Measurements from ENCODE around the gene AMBRA1.
A peak's percentile ranks its signal among the peaks of the same experiment; 100 is the strongest.
"Not testable (repeated sequence)": the region's sequence is repeated elsewhere in the genome, so short reads cannot be mapped to it uniquely, and the experiment has no call there.

Gene AMBRA1

DNA sequence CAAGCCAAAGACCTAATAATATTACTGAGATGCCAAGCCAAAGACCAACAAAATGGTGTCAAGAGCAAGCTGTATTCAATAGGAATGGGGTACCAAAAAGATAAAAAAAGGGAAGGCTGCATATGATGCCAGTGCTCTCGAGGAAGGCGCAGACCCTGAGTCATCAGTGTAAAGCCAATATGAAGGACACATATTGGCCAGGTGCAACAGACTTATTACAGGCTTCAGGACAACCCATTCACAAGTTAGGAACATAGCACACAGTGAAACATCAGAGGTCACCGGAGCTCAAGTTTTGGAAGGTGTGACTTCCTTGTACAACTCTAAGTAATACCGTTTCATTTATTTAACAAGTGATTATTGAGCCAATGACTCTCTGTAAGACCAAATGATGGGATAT is 58.1 kb downstream of the AMBRA1 start:
- DNase-seq (ENCODE audit: low read depth, low spot score), result no peak

- no peak for DNase-seq (ENCODE audit: low read depth, low spot score)
Observed at GRCh38 chr11:46534711-46535110, 59.1 kb downstream of the AMBRA1 start.

DNA sequence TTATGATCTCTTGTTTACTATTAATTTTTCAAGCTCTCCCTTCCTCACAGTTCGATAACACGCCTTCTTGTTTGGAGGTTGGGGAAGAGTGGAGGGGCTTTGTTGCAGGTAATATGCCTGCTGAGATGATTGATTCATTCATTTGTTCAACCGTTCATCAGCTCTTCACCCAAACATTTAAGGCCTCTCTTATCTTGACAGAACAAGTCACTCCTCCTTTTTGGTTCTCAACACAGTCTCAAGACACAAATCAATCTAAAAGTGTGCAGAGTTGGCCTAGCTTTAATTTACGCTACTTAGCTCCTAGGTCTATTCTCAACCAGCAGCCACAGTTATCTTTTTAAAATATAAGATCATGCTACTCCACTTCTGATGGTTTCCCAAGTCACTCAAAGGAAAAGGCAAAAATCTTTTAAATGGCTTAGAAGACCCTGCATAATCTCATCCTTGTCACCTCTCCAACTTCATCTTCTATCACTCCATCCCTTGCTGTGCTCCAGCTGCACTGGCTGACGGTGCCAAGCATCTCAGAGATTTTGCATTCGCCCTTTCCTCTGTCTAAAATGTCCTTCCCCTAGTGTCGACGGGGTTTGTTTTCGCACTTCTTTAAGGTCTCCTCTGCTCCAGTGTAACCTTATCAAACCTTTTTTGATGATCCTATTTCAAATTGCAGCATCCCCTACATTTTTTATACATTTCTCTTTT is 60.3 kb downstream of the AMBRA1 start:
- DNase-seq (ENCODE audit: low read depth, low spot score), result no peak

DNA sequence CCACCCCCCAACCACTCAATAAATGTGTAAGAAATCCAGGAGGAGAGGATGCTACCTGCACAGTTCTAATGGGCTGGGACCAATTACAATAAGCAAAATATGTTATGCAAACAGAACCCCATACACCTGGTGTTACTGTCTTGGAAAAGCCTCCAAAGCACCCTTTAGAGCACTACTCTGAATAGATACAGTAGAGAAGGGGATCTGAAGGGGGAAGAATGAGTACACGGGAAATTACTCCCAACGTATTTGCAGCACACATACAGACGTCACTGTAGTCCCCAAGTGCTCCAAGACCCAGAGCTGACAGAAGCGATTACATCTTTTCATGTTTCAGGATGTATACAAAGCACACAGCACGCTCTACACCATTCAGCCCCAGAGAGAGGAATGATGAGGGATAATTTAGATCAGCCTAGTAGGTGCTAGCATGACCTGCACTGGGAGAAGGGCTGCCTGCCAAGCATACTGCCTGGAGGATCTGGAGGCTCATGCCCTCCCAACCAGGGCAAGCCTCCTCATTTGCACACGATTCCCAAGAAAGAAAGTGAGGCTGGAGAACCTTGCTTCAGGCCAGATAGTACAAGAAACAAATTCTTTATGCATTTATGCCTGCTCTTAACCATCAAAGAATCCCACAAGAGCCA is 63.8 kb downstream of the AMBRA1 start:
- DNase-seq (ENCODE audit: low read depth, low spot score), result no peak

DNA sequence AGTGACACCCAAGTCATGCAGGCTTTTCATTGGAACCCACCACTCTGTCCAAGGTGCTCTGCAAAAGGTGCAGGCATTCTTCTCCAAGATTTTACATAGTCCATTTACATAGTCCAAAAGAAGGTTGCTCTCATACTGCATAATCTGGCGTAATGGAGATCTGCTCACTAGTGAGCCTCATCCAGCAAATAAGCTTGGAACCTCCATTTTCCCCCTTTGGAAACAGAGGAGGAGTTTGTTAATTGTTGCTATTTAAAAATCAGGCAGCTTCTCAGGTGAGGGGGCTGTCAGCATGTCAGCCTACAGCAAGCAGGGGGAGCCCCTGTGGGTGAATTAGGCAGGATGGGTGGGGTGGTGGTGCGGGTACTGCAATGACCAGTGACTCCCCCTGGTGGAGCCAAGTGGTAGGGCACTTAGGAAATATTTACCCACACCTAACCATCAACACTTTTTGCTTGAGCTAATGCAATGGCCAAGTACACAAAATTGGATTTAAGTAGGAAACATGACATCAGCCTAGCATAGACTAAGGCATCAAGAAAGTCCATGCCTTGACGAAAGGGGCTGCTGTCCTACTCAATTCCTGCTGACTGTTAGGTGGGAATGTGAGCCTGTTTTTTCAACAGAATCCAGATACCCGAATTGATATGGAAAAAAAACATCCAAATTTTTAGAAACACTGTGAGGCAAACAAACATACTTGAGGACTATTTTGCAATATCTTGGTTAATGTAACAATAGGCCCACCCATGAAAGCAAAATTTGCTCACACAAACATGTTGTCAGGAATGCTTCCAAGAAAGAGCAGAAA is 64.5 kb downstream of the AMBRA1 start:
- DNase-seq (ENCODE audit: low read depth, low spot score), result peak; percentile 50

- no peak for DNase-seq (ENCODE audit: low read depth, low spot score)
Observed at GRCh38 chr11:46528445-46529094, 65.3 kb downstream of the AMBRA1 start.

DNA sequence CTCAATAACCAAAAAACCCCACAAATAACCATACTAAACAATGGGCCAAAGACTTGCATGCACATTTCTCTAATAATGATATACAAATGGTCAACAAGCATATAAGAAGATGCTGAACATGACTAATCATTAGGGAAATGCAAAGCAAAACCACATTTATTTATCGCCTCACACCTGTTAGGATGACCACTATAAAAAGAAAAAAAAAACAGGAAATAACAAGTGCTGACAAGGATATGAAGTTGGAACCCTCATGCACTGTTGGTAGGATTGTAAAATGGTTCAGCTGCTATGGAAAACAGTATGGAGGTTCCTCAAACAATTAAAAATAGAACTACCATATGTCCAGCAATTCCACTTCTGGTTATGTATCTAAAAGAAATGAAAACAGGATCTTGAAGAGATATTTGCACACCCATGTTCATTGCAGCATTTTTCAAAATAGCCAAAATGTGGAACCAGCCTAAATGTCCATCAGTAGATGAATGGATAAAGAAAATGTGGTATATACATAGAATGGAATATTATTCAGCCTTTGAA is 66.2 kb downstream of the AMBRA1 start:
- no peak for DNase-seq (ENCODE audit: low read depth, low spot score)

GRCh38 chr11:46526216-46527215 is 67.3 kb downstream of the AMBRA1 start:
- DNase-seq (ENCODE audit: low read depth, low spot score), result no peak

- no peak for DNase-seq (ENCODE audit: low read depth, low spot score)
Observed at GRCh38 chr11:46524201-46524770, 69.5 kb downstream of the AMBRA1 start.

DNA sequence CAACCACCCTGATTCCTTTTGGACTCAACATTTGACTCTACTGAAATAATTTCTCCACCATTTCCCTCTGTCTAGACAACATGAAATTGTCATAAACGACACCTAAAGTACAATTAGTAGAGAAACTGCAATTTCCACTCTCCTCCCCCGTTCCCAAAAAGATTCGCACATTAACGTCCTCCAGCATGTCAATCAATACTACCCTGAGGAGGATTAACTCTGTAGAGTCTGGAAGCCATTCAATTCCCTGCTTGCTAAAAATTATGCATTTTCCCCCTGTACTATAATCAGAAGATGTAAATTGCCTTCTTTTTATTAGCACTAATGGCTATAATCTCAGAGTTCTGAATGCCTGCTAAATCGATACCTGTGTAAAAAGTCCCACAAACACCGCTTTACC is 70.5 kb downstream of the AMBRA1 start:
- DNase-seq (ENCODE audit: low read depth, low spot score), result no peak

- DNase-seq (ENCODE audit: low read depth, low spot score), result no peak
Observed at GRCh38 chr11:46522682-46523281, 71.0 kb downstream of the AMBRA1 start.

GRCh38 chr11:46521961-46522681 is 71.7 kb downstream of the AMBRA1 start:
- DNase-seq (ENCODE audit: low read depth, low spot score), result no peak

DNA sequence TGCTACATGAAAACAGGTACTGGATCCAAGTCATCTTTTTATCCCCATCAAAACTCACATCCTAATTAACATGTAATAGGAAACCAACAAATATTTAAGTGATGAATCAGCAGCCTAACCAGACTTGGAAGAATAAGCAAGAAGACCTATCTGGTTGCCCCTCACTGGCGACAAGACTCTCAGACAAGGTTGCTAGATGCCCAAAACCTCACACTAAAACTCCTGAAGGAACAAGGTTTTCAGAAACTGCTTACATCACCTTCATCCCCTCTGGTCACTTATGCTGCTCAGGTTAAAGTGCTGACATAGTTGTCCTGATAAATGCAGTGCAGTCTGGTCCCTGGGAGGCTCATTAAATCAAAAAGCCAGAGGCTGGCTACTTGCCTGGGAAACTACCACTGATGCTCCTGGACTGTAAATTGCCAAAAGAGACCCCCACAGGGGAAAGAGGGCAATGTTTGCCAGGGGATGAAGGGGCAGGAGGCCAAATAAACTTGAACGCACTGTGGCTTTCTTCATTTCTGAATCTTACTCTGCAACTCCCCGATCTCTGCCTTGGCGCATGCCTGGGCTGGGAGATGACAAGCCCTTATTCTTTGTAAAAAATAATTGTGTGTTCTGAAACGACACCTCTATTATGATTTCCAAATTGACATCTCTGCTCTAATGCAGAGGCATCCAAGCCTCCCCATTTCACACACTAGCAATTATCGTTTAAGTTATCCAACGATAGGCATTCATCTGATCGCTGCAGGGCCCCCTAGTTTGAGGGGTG is 72.7 kb downstream of the AMBRA1 start:
- DNase-seq (ENCODE audit: low read depth, low spot score), result no peak

DNA sequence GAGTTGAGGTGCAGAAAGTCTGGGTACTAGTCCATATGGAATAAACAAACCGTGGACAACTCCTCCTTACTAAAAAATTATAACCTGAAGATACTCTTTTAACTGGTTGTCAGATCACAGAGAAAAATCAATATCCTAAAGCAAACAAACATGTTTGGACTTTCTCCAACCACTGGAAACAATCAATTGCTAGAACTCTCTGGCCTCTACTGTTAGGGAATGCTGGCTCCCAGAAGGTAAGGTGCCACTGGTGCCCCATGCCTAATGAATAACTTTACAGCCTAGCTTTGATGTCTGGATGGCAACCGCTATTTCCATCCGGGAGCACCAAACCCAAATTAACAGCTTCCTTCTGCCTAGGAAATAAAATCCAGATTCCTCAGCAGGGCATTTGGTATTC is 74.5 kb downstream of the AMBRA1 start:
- no peak for DNase-seq (ENCODE audit: low read depth, low spot score)

DNA sequence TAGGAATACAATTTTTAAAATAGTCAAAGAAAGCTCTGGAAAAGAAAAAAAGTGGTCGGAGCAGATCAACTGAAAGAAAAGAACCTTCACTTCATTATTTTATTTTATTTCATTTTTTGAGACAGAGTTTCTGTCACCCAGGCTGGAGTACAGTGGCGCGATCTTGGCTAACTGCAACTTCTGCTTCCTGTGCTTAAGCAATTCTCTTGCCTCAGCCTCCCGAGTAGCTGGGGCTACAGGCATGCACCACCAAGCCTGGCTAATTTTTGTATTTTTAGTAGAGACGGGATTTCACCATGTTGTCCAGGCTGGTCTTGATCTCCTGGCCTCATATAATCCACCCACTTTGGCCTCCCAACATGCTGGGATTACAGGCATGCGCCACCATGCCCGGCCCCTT is 74.9 kb downstream of the AMBRA1 start:
- DNase-seq (ENCODE audit: low read depth, low spot score), result not testable (repeated sequence)

- no peak for DNase-seq (ENCODE audit: low read depth, low spot score)
Observed at GRCh38 chr11:46514370-46514769, 79.5 kb downstream of the AMBRA1 start.

GRCh38 chr11:46513934-46514342 is 79.9 kb downstream of the AMBRA1 start:
- DNase-seq (ENCODE audit: low read depth, low spot score), result no peak

DNA sequence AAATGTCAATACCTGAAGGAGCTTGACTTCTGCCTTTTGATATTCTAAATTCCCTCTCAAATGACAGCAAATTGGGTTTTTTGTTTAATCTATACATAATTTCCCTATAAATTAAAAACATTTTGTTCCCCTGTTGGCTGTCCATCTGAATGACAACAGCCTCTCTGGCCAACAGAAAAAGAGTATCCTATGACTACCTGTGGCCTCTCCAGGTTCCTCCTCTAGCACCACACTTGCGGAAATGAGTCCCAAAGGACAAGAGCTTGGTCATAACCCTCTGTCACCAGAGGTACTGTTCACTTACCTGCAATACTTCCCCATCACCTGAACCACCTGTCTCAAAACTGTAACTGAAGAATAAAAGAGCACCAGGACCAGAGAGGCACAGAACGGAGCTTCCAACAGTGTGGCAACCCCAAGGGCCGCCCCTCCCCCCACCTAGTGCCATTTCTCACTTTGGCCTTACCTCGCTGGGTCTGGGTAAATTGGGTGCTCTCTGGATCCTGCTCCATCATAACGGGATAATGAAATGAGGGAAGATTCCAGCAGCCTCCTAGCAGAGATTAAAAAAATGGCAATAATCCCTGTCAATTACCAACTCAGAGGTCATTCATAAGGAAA is 81.5 kb downstream of the AMBRA1 start:
- DNase-seq (ENCODE audit: low read depth, low spot score), result no peak

Data from activated CD4-positive, CD25-positive, alpha-beta regulatory T cell treated with anti-CD3 and anti-CD28 coated beads, Interleukin-2, amount 50 U/mL, for 16 hours (primary cell).